CD14-positive monocyte (primary cell): ENCODE measurements around the gene ACSF2. TPM values are rescaled to one million over a fixed set of nuclear protein-coding genes. Genes with fewer than 3 reads are reported as not detected.

Experiments
- DNase-seq, 3 donors: peaks; one replicate each; pipeline ENCODE4 v3.0.0-alpha.2; 2011 to 2022
- H2AFZ ChIP-seq: 2 replicates; pipeline ENCODE4 v1.6.0; 2012; ENCODE audit warnings: mild to moderate bottlenecking, low read depth, low read length, inconsistent platforms; ENCODE audit not compliant: insufficient read depth, poor library complexity, severe bottlenecking
- H3K27ac ChIP-seq, 2 donors: 1 replicate in 1 of 2; 2 replicates in 1 of 2; pipeline ENCODE4 v1.5.1; 2012 to 2013; ENCODE audit warnings: low read length in 2 of 2, control low read depth in 1 of 2, inconsistent platforms in 1 of 2, low read depth in 1 of 2, mild to moderate bottlenecking in 1 of 2
- H3K27me3 ChIP-seq, 2 donors: one replicate each; pipeline versions ENCODE4 v1.6.0 to v1.6.1; 2011 to 2013; ENCODE audit warnings: low read length in 2 of 2; ENCODE audit not compliant: control insufficient read depth in 2 of 2, insufficient read depth in 2 of 2
- H3K36me3 ChIP-seq, 2 donors: replicated peaks in 1 of 2; 1 replicate in 1 of 2; 2 replicates in 1 of 2; pipeline versions ENCODE4 v1.5.1 to v1.6.1; 2012 to 2013; ENCODE audit warnings: low read length in 2 of 2, control low read depth in 1 of 2, inconsistent platforms in 1 of 2, mild to moderate bottlenecking in 1 of 2; ENCODE audit not compliant: insufficient read depth in 2 of 2, control insufficient read depth in 1 of 2
- H3K4me1 ChIP-seq, 2 donors: 1 replicate in 1 of 2; 2 replicates in 1 of 2; pipeline versions ENCODE4 v1.5.1 to v1.6.1; 2012 to 2013; ENCODE audit warnings: low read length in 2 of 2, control low read depth in 1 of 2, inconsistent platforms in 1 of 2, mild to moderate bottlenecking in 1 of 2, moderate library complexity in 1 of 2; ENCODE audit not compliant: insufficient read depth in 2 of 2, control insufficient read depth in 1 of 2
- H3K4me2 ChIP-seq: replicated peaks from 2 replicates; pipeline ENCODE3; 2012; ENCODE audit warnings: low read length, moderate library complexity, mild to moderate bottlenecking; ENCODE audit not compliant: poor library complexity, severe bottlenecking; ENCODE audit errors: extremely low read depth
- H3K4me3 ChIP-seq, 3 experiments: fragments of 200-600 bp in 1 of 3; sonication (generic) in 1 of 3; replicated peaks in 1 of 3; 1 replicate in 2 of 3; 2 replicates in 1 of 3; pipeline ENCODE4 v1.5.1; 2011 to 2013; ENCODE audit warnings: low read length in 3 of 3, mild to moderate bottlenecking in 3 of 3, control low read depth in 2 of 3, low read depth in 2 of 3, inconsistent platforms in 1 of 3, moderate library complexity in 1 of 3
- H3K79me2 ChIP-seq: 2 replicates; pipeline ENCODE4 v1.6.0; 2012; ENCODE audit warnings: mild to moderate bottlenecking, control low read depth, inconsistent platforms, low read length, moderate library complexity; ENCODE audit not compliant: insufficient read depth
- H3K9ac ChIP-seq: 2 replicates; pipeline ENCODE4 v1.6.0; 2017; ENCODE audit warnings: low read length, mild to moderate bottlenecking; ENCODE audit not compliant: insufficient read depth, poor library complexity, severe bottlenecking
- H3K9me3 ChIP-seq, 2 donors: replicated peaks in 1 of 2; 1 replicate in 1 of 2; 2 replicates in 1 of 2; pipeline versions ENCODE4 v1.5.1 to v1.6.1; 2012 to 2013; ENCODE audit warnings: low read length in 2 of 2, control low read depth in 1 of 2; ENCODE audit not compliant: control insufficient read depth in 1 of 2, insufficient read depth in 1 of 2
- H4K20me1 ChIP-seq: 2 replicates; pipeline ENCODE4 v1.6.0; 2012; ENCODE audit warnings: mild to moderate bottlenecking, low read length, control low read depth, moderate library complexity; ENCODE audit not compliant: insufficient read depth
- H3K27ac Mint-ChIP-seq, 7 donors: one replicate each; pipeline ENCODE4 v1.8.0; 2020; ENCODE audit warnings: mild to moderate bottlenecking in 7 of 7, mixed read lengths in 7 of 7, moderate library complexity in 6 of 7, inconsistent platforms in 2 of 7
- H3K27me3 Mint-ChIP-seq, 3 donors: one replicate each; pipeline ENCODE4 v1.8.0; 2021 to 2022; ENCODE audit warnings: low read depth in 3 of 3, mild to moderate bottlenecking in 3 of 3, mixed read lengths in 3 of 3, moderate library complexity in 3 of 3, inconsistent platforms in 1 of 3
- H3K36me3 Mint-ChIP-seq, 2 donors: one replicate each; pipeline ENCODE4 v1.8.0; 2020; ENCODE audit warnings: mixed read lengths in 2 of 2, inconsistent platforms in 1 of 2, mild to moderate bottlenecking in 1 of 2
- H3K4me1 Mint-ChIP-seq: one replicate; pipeline ENCODE4 v1.8.0; 2020; ENCODE audit warnings: mild to moderate bottlenecking, mixed read lengths
- H3K4me3 Mint-ChIP-seq, 2 donors: one replicate each; pipeline ENCODE4 v1.8.0; 2020; ENCODE audit warnings: mild to moderate bottlenecking in 2 of 2, mixed read lengths in 2 of 2, moderate library complexity in 1 of 2
- H3K9me3 Mint-ChIP-seq, 7 donors: one replicate each; pipeline ENCODE4 v1.8.0; 2020 to 2022; ENCODE audit warnings: mixed read lengths in 7 of 7, mild to moderate bottlenecking in 6 of 7, moderate library complexity in 6 of 7, inconsistent platforms in 2 of 7
- WGBS: methylation state at CpG from one replicate; pipeline ENCODE4 v1.1.5; 2013; ENCODE audit warnings: missing lambda C conversion rate; ENCODE audit not compliant: insufficient coverage; 5-methylcytosine and 5-hydroxymethylcytosine counted together
- intact Hi-C, 2 donors: fragments of 100-400 bp; cut with micrococcal nuclease; formaldehyde crosslinking; loops; one replicate each; pipeline versions ENCODE4 v1.15.0 to v1.15.1; 2023
- polyA plus RNA-seq, 3 donors: library from polyadenylated mRNA; depleted of rRNA in 1 of 3; unstranded in 2 of 3; stranded (reverse) in 1 of 3; fragments of 300-500 nt in 2 of 3; fragments of >200 nt in 1 of 3; fragmentation: Illumina TruSeq in 2 of 3; gene quantifications; 1 replicate in 2 of 3; 2 replicates in 1 of 3; pipeline ENCODE4 v1.2.3, GENCODE V29; 2012 to 2021
- TF ChIP-seq, protein P1 (sequence below): fragments of 200-600 bp; IDR thresholded peaks from one replicate; pipeline ENCODE4 v1.8.0; 2022; ENCODE audit warnings: antibody characterized with exemption, mild to moderate bottlenecking

ACSF2 gene
- polyA plus RNA-seq, 3 donors: 2.8 to 24.4 (median 5.5) TPM

DNA sequence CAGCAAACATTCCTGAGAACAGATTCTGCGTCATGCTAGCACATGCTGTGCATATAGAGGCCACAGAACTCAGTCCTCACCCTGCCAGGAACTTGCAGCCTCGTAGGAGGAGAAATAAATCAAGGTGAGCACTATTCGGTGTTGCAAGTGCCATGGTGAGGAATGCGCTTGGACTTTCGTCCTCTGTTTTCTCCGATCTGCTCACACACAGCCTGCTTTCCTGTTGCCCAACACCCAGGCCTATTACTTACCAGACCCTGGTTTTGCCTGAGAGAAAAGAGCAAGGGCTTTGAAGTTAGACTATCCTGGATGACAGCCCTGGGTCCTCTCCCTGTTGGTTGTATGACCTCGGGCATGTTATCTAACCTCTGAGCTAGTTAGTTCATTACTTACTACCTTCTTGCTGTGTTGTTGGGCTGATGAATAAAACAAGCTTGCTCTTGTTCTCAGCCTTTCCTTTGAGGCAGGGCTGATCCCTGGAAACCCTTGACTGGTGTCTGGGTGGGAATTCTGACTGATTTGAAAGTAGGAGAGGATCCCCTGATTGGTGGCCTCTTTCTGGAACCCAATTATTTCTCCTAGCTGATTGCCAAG is 2.9 kb downstream of the ACSF2 start:
- Mint-ChIP-seq H3K4me3 (no peak overlapping the region), H3K4me1 (peaks cover 34% of the 10 kb centered on the region), H3K27ac (no peak overlapping the region), H3K36me3 (peaks cover 1 to 6% of the 10 kb centered on the region in 2 donors), H3K27me3 (peaks cover 0 to 5% (median 0%) of the 10 kb centered on the region in 3 donors), H3K9me3 (no peaks in the 10 kb centered on the region)
- Histone ChIP-seq H3K4me3 (no peak overlapping the region), H3K9me3 (no peaks in the 10 kb centered on the region), H3K4me1 (peaks cover 35 to 36% of the 10 kb centered on the region in 2 donors), H3K79me2 (peaks cover 14% of the 10 kb centered on the region), H3K36me3 (no peaks in the 10 kb centered on the region), H4K20me1 (no peaks in the 10 kb centered on the region), H2AFZ (no peak overlapping the region), H3K27me3 (no peaks in the 10 kb centered on the region), H3K27ac (no peak overlapping the region), H3K4me2 (no peak overlapping the region), H3K9ac (no peak overlapping the region)
- TF ChIP-seq, protein P1, sequence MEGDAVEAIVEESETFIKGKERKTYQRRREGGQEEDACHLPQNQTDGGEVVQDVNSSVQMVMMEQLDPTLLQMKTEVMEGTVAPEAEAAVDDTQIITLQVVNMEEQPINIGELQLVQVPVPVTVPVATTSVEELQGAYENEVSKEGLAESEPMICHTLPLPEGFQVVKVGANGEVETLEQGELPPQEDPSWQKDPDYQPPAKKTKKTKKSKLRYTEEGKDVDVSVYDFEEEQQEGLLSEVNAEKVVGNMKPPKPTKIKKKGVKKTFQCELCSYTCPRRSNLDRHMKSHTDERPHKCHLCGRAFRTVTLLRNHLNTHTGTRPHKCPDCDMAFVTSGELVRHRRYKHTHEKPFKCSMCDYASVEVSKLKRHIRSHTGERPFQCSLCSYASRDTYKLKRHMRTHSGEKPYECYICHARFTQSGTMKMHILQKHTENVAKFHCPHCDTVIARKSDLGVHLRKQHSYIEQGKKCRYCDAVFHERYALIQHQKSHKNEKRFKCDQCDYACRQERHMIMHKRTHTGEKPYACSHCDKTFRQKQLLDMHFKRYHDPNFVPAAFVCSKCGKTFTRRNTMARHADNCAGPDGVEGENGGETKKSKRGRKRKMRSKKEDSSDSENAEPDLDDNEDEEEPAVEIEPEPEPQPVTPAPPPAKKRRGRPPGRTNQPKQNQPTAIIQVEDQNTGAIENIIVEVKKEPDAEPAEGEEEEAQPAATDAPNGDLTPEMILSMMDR: no peak
- 50% methylated on average over 2 of the region's 7 CpGs for WGBS
- intact Hi-C loops: no loop called here
- no peak for DNase-seq

DNA sequence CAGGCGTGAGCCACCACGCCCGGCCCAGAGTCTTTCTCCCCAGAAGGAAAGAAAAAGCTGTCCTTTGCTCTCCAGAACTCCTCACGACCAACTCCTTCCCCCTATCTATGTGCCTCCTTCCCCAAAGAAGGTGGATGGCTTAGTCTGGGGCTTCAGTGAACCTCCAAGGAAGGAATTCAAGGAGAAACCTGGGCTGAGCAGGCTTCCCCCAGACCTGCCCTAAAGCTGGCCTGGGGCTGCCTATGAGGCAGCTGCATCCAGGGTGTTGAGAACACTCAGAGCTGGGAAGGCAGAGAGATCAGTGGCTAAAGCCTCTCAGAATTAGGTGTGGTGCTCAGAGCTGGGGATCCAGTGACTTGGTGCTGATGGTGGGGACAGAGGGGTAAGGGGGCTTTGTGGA is 3.8 kb downstream of the ACSF2 start:
- WGBS: 95% methylated on average over 3 of the region's 4 CpGs
- no peak overlapping the region for H3K4me2 ChIP-seq
- no peak overlapping the region for H3K4me3 Mint-ChIP-seq

More for the DNA sequence above, 3.8 kb downstream of the ACSF2 start:
- no peaks in the 10 kb centered on the region for H3K9me3 ChIP-seq
- TF ChIP-seq, protein P1: no peak
- H3K9ac ChIP-seq: no peak overlapping the region
- no peak overlapping the region for H3K4me3 ChIP-seq
- no peaks in the 10 kb centered on the region for H3K9me3 Mint-ChIP-seq
- H3K27me3 ChIP-seq: no peaks in the 10 kb centered on the region
- intact Hi-C loops: no loop called here
- H3K27ac Mint-ChIP-seq: no peak overlapping the region
- peaks cover 26 to 28% of the 10 kb centered on the region in 2 donors for H3K4me1 ChIP-seq
- DNase-seq: no peak
- H3K79me2 ChIP-seq: peaks cover 14% of the 10 kb centered on the region
- peaks cover 26% of the 10 kb centered on the region for H3K4me1 Mint-ChIP-seq
- no peaks in the 10 kb centered on the region for H4K20me1 ChIP-seq
- peaks cover 0 to 4% (median 0%) of the 10 kb centered on the region in 3 donors for H3K27me3 Mint-ChIP-seq
- no peaks in the 10 kb centered on the region for H3K36me3 ChIP-seq
- H2AFZ ChIP-seq: no peak overlapping the region
- no peak overlapping the region for H3K27ac ChIP-seq
- H3K36me3 Mint-ChIP-seq: peaks cover 1 to 6% of the 10 kb centered on the region in 2 donors
